ENCODE results near the gene CAMTA1.

Gene CAMTA1

DNA sequence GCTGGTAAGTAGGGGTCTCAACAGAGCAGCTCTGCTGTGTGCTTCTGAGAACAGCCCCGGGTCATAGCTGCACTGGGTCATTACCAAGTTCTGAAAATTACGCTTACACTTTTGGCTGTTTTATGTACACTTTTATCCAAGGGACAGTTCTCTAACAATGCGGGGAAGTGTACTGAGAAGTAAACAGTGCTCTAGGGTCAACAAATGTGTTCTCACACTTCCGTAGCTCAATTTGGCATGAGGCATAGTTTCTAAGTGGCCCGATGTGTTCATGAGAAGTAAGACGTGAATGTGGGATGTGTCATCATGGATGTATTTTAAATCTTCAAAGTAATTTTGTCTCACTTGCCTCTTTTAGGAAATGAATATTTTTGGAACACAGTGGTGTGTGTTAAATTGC, 975.0 kb downstream of the CAMTA1 start:
- H3K4me3 ChIP-seq (ENCODE audit: low read depth, low read length): no peak overlapping the region
- no peak for DNase-seq (ENCODE audit: low read depth)
- TF ChIP-seq, protein P1, sequence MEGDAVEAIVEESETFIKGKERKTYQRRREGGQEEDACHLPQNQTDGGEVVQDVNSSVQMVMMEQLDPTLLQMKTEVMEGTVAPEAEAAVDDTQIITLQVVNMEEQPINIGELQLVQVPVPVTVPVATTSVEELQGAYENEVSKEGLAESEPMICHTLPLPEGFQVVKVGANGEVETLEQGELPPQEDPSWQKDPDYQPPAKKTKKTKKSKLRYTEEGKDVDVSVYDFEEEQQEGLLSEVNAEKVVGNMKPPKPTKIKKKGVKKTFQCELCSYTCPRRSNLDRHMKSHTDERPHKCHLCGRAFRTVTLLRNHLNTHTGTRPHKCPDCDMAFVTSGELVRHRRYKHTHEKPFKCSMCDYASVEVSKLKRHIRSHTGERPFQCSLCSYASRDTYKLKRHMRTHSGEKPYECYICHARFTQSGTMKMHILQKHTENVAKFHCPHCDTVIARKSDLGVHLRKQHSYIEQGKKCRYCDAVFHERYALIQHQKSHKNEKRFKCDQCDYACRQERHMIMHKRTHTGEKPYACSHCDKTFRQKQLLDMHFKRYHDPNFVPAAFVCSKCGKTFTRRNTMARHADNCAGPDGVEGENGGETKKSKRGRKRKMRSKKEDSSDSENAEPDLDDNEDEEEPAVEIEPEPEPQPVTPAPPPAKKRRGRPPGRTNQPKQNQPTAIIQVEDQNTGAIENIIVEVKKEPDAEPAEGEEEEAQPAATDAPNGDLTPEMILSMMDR (IDR thresholded peaks at IDR 0.05; ENCODE audit: insufficient read depth, low read depth, low read length, missing control alignments): no peak

DNA sequence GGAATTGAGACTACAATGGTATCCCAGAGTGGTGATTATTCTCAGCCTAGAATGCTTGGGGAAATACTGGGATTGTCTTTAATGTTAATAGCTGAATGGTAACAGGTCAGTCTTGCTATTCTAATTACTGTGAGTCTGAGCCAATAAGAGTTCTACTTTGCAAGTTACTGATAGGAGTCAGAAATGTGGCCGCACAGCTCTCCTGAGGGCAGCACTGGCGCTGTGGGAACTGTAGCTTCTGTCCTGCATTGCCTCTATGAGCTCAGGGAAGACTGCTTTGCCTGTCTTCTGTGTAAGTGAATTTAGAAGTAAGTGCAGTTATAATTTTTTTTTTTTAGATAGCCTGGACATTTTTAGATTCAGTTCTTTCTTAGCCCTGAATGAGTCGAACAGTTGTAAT, 975.8 kb downstream of the CAMTA1 start:
- no peak overlapping the region for H3K4me3 ChIP-seq (ENCODE audit: low read depth, low read length)
- no peak for DNase-seq (ENCODE audit: low read depth)
- TF ChIP-seq, protein P1 (IDR thresholded peaks at IDR 0.05; ENCODE audit: insufficient read depth, low read depth, low read length, missing control alignments): no peak

DNA sequence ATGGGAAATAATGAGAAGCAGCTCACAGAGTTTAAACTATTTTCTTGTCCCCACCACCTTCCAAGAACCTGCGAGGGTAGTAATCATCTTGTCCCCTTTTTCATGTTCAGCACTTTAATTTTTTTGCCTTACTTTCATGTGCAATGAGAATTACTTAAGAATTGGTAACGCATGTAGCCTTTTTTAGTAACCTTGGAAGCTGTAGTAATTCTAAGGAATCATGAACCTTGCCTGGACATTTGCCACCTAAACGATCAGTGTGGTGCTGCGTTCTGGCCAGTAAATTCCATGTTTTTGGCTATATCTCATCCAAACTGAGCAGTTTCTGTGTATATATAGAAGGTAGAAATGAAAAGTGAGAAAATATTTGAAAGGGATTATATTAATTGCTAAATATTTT, 981.9 kb downstream of the CAMTA1 start:
- H3K4me3 ChIP-seq (ENCODE audit: low read depth, low read length): no peak overlapping the region
- TF ChIP-seq, protein P1 (IDR thresholded peaks at IDR 0.05; ENCODE audit: insufficient read depth, low read depth, low read length, missing control alignments): no peak

GRCh38 chr1:7768583-7768982, 983.3 kb downstream of the CAMTA1 start:
- DNase-seq (ENCODE audit: low read depth): no peak
- TF ChIP-seq, protein P1 (IDR thresholded peaks at IDR 0.05; ENCODE audit: insufficient read depth, low read depth, low read length, missing control alignments): no peak
- no peak overlapping the region for H3K4me3 ChIP-seq (ENCODE audit: low read depth, low read length)

More for the DNA sequence above, 981.9 kb downstream of the CAMTA1 start:
- DNase-seq (ENCODE audit: low read depth): no peak

GRCh38 chr1:7769673-7770412, 984.6 kb downstream of the CAMTA1 start:
- no peak overlapping the region for H3K4me3 ChIP-seq (ENCODE audit: low read depth, low read length)
- DNase-seq (ENCODE audit: low read depth): no peak
- TF ChIP-seq, protein P1 (IDR thresholded peaks at IDR 0.05; ENCODE audit: insufficient read depth, low read depth, low read length, missing control alignments): no peak

DNA sequence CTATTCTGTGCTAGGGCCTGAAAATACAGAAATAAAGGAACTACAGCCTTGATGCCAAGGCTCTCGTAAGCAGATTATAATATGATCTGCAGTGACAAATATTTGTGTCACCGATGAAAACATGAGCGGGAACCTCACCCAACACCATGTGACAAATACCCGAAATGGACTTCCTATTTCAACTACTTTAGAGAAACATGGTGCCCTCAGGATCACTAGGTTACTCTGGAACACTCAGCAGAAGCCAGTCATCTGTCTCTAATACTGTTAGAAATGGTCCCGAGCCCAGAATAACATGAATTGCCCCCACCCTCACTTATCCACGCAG, 985.4 kb downstream of the CAMTA1 start:
- no peak for DNase-seq (ENCODE audit: low read depth)
- H3K4me3 ChIP-seq (ENCODE audit: low read depth, low read length): peak overlapping the region; percentile 89
- TF ChIP-seq, protein P1 (IDR thresholded peaks at IDR 0.05; ENCODE audit: insufficient read depth, low read depth, low read length, missing control alignments): no peak

Measured in GM12865 (cell line).